H1 (cell line): Measurements from ENCODE around the gene KARS1. TPM values are rescaled to one million over a fixed set of nuclear protein-coding genes. Genes with fewer than 3 reads are reported as not detected.

Experiments used
- CHD7 ChIP-seq: fragments of 300-600 bp; sonication (generic); IDR thresholded peaks from 2 replicates; pipeline ENCODE4 v1.7.1; 2012; ENCODE audit warnings: low read length, moderate library complexity, mild to moderate bottlenecking, inconsistent platforms; ENCODE audit not compliant: insufficient replicate concordance
- E2F6 ChIP-seq: IDR thresholded peaks from 2 replicates; pipeline ENCODE4 v1.6.1; 2012; ENCODE audit warnings: inconsistent platforms
- FOSL1 ChIP-seq: IDR thresholded peaks from 2 replicates; pipeline ENCODE4 v1.6.1; 2011; ENCODE audit warnings: mild to moderate bottlenecking, low read depth, low read length, moderate library complexity; ENCODE audit not compliant: insufficient read depth
- KDM4A ChIP-seq: IDR thresholded peaks from one replicate; pipeline ENCODE4 v1.7.1; 2012; ENCODE audit warnings: low read depth, mild to moderate bottlenecking, moderate library complexity, low read length, inconsistent platforms; ENCODE audit not compliant: severe bottlenecking
- MAFK ChIP-seq: IDR thresholded peaks from 2 replicates; pipeline ENCODE4 v1.6.1; 2012; ENCODE audit warnings: low read depth, mild to moderate bottlenecking, improper control_type of control experiment, low read length
- polyA plus RNA-seq, 7 experiments: library from polyadenylated mRNA; depleted of rRNA in 3 of 7; stranded (reverse) in 5 of 7; unstranded in 2 of 7; fragments of >200 nt in 5 of 7; fragments of 200-250 nt in 2 of 7; gene quantifications; 1 replicate in 5 of 7; 2 replicates in 1 of 7; 4 replicates in 1 of 7; pipeline versions ENCODE4 v1.2.1 to v1.2.3, GENCODE V29; 2011 to 2013; ENCODE audit warnings: missing spikeins in 2 of 7, mixed read lengths in 2 of 7
- total RNA-seq: library from RNA; stranded (reverse); fragmentation: NEBNext Ultra II Directional; extraction: Animal tissue kit (Norgen Biotek cat#: 25700); gene quantifications from 2 replicates; pipeline ENCODE4 v1.2.1, GENCODE V29; 2021

The KARS1 gene
- total and polyA plus RNA-seq, 2 of the 8 experiments (the other 6 are each of a cell fraction or from before 2014, with no cell fraction given), result 97.5 to 221 TPM

GRCh38 chr16:75590920-75591843 is 56.3 kb downstream of the KARS1 start (continued):
- no peak for TF ChIP-seq CHD7
- no peak for TF ChIP-seq MAFK
- TF ChIP-seq E2F6, result no peak
- no peak for TF ChIP-seq KDM4A
- no peak for TF ChIP-seq FOSL1
